CD14-positive monocyte (primary cell): ENCODE data around the gene AHNAK. TPM values are rescaled to one million over a fixed set of nuclear protein-coding genes. Genes with fewer than 3 reads are reported as not detected.

Experiments
- DNase-seq, 3 donors: peaks; one replicate each; pipeline ENCODE4 v3.0.0-alpha.2; 2011 to 2022
- H2AFZ ChIP-seq: 2 replicates; pipeline ENCODE4 v1.6.0; 2012; ENCODE audit warnings: mild to moderate bottlenecking, low read depth, low read length, inconsistent platforms; ENCODE audit not compliant: insufficient read depth, poor library complexity, severe bottlenecking
- H3K27ac ChIP-seq, 2 donors: 1 replicate in 1 of 2; 2 replicates in 1 of 2; pipeline ENCODE4 v1.5.1; 2012 to 2013; ENCODE audit warnings: low read length in 2 of 2, control low read depth in 1 of 2, inconsistent platforms in 1 of 2, low read depth in 1 of 2, mild to moderate bottlenecking in 1 of 2
- H3K27me3 ChIP-seq, 2 donors: one replicate each; pipeline versions ENCODE4 v1.6.0 to v1.6.1; 2011 to 2013; ENCODE audit warnings: low read length in 2 of 2; ENCODE audit not compliant: control insufficient read depth in 2 of 2, insufficient read depth in 2 of 2
- H3K36me3 ChIP-seq, 2 donors: replicated peaks in 1 of 2; 1 replicate in 1 of 2; 2 replicates in 1 of 2; pipeline versions ENCODE4 v1.5.1 to v1.6.1; 2012 to 2013; ENCODE audit warnings: low read length in 2 of 2, control low read depth in 1 of 2, inconsistent platforms in 1 of 2, mild to moderate bottlenecking in 1 of 2; ENCODE audit not compliant: insufficient read depth in 2 of 2, control insufficient read depth in 1 of 2
- H3K4me1 ChIP-seq, 2 donors: 1 replicate in 1 of 2; 2 replicates in 1 of 2; pipeline versions ENCODE4 v1.5.1 to v1.6.1; 2012 to 2013; ENCODE audit warnings: low read length in 2 of 2, control low read depth in 1 of 2, inconsistent platforms in 1 of 2, mild to moderate bottlenecking in 1 of 2, moderate library complexity in 1 of 2; ENCODE audit not compliant: insufficient read depth in 2 of 2, control insufficient read depth in 1 of 2
- H3K4me2 ChIP-seq: replicated peaks from 2 replicates; pipeline ENCODE3; 2012; ENCODE audit warnings: low read length, moderate library complexity, mild to moderate bottlenecking; ENCODE audit not compliant: poor library complexity, severe bottlenecking; ENCODE audit errors: extremely low read depth
- H3K4me3 ChIP-seq, 3 experiments: fragments of 200-600 bp in 1 of 3; sonication (generic) in 1 of 3; replicated peaks in 1 of 3; 1 replicate in 2 of 3; 2 replicates in 1 of 3; pipeline ENCODE4 v1.5.1; 2011 to 2013; ENCODE audit warnings: low read length in 3 of 3, mild to moderate bottlenecking in 3 of 3, control low read depth in 2 of 3, low read depth in 2 of 3, inconsistent platforms in 1 of 3, moderate library complexity in 1 of 3
- H3K79me2 ChIP-seq: 2 replicates; pipeline ENCODE4 v1.6.0; 2012; ENCODE audit warnings: mild to moderate bottlenecking, control low read depth, inconsistent platforms, low read length, moderate library complexity; ENCODE audit not compliant: insufficient read depth
- H3K9ac ChIP-seq: 2 replicates; pipeline ENCODE4 v1.6.0; 2017; ENCODE audit warnings: low read length, mild to moderate bottlenecking; ENCODE audit not compliant: insufficient read depth, poor library complexity, severe bottlenecking
- H3K9me3 ChIP-seq, 2 donors: replicated peaks in 1 of 2; 1 replicate in 1 of 2; 2 replicates in 1 of 2; pipeline versions ENCODE4 v1.5.1 to v1.6.1; 2012 to 2013; ENCODE audit warnings: low read length in 2 of 2, control low read depth in 1 of 2; ENCODE audit not compliant: control insufficient read depth in 1 of 2, insufficient read depth in 1 of 2
- H4K20me1 ChIP-seq: 2 replicates; pipeline ENCODE4 v1.6.0; 2012; ENCODE audit warnings: mild to moderate bottlenecking, low read length, control low read depth, moderate library complexity; ENCODE audit not compliant: insufficient read depth
- H3K27ac Mint-ChIP-seq, 7 donors: one replicate each; pipeline ENCODE4 v1.8.0; 2020; ENCODE audit warnings: mild to moderate bottlenecking in 7 of 7, mixed read lengths in 7 of 7, moderate library complexity in 6 of 7, inconsistent platforms in 2 of 7
- H3K27me3 Mint-ChIP-seq, 3 donors: one replicate each; pipeline ENCODE4 v1.8.0; 2021 to 2022; ENCODE audit warnings: low read depth in 3 of 3, mild to moderate bottlenecking in 3 of 3, mixed read lengths in 3 of 3, moderate library complexity in 3 of 3, inconsistent platforms in 1 of 3
- H3K36me3 Mint-ChIP-seq, 2 donors: one replicate each; pipeline ENCODE4 v1.8.0; 2020; ENCODE audit warnings: mixed read lengths in 2 of 2, inconsistent platforms in 1 of 2, mild to moderate bottlenecking in 1 of 2
- H3K4me1 Mint-ChIP-seq: one replicate; pipeline ENCODE4 v1.8.0; 2020; ENCODE audit warnings: mild to moderate bottlenecking, mixed read lengths
- H3K4me3 Mint-ChIP-seq, 2 donors: one replicate each; pipeline ENCODE4 v1.8.0; 2020; ENCODE audit warnings: mild to moderate bottlenecking in 2 of 2, mixed read lengths in 2 of 2, moderate library complexity in 1 of 2
- H3K9me3 Mint-ChIP-seq, 7 donors: one replicate each; pipeline ENCODE4 v1.8.0; 2020 to 2022; ENCODE audit warnings: mixed read lengths in 7 of 7, mild to moderate bottlenecking in 6 of 7, moderate library complexity in 6 of 7, inconsistent platforms in 2 of 7
- WGBS: methylation state at CpG from one replicate; pipeline ENCODE4 v1.1.5; 2013; ENCODE audit warnings: missing lambda C conversion rate; ENCODE audit not compliant: insufficient coverage; 5-methylcytosine and 5-hydroxymethylcytosine counted together
- intact Hi-C, 2 donors: fragments of 100-400 bp; cut with micrococcal nuclease; formaldehyde crosslinking; loops; one replicate each; pipeline versions ENCODE4 v1.15.0 to v1.15.1; 2023
- polyA minus RNA-seq: library from RNA; depleted of rRNA, polyadenylated mRNA; stranded (reverse); fragments of >200 nt; gene quantifications from 2 replicates; pipeline ENCODE4 v1.2.3, GENCODE V29; 2012
- polyA plus RNA-seq, 3 donors: library from polyadenylated mRNA; depleted of rRNA in 1 of 3; unstranded in 2 of 3; stranded (reverse) in 1 of 3; fragments of 300-500 nt in 2 of 3; fragments of >200 nt in 1 of 3; fragmentation: Illumina TruSeq in 2 of 3; gene quantifications; 1 replicate in 2 of 3; 2 replicates in 1 of 3; pipeline ENCODE4 v1.2.3, GENCODE V29; 2012 to 2021
- total RNA-seq, 12 experiments: library from RNA in 1 of 12; stranded (reverse) in 1 of 12; fragments of 120-200 nt in 1 of 12; gene quantifications; one replicate each; pipeline ENCODE4 v1.2.4 and lab custom pipeline; 2013 to 2026; ENCODE audit warnings: mixed read lengths in 6 of 12, inconsistent platforms in 1 of 12
- TF ChIP-seq, protein P1 (sequence below): fragments of 200-600 bp; IDR thresholded peaks from one replicate; pipeline ENCODE4 v1.8.0; 2022; ENCODE audit warnings: antibody characterized with exemption, mild to moderate bottlenecking

Gene AHNAK, protein sequence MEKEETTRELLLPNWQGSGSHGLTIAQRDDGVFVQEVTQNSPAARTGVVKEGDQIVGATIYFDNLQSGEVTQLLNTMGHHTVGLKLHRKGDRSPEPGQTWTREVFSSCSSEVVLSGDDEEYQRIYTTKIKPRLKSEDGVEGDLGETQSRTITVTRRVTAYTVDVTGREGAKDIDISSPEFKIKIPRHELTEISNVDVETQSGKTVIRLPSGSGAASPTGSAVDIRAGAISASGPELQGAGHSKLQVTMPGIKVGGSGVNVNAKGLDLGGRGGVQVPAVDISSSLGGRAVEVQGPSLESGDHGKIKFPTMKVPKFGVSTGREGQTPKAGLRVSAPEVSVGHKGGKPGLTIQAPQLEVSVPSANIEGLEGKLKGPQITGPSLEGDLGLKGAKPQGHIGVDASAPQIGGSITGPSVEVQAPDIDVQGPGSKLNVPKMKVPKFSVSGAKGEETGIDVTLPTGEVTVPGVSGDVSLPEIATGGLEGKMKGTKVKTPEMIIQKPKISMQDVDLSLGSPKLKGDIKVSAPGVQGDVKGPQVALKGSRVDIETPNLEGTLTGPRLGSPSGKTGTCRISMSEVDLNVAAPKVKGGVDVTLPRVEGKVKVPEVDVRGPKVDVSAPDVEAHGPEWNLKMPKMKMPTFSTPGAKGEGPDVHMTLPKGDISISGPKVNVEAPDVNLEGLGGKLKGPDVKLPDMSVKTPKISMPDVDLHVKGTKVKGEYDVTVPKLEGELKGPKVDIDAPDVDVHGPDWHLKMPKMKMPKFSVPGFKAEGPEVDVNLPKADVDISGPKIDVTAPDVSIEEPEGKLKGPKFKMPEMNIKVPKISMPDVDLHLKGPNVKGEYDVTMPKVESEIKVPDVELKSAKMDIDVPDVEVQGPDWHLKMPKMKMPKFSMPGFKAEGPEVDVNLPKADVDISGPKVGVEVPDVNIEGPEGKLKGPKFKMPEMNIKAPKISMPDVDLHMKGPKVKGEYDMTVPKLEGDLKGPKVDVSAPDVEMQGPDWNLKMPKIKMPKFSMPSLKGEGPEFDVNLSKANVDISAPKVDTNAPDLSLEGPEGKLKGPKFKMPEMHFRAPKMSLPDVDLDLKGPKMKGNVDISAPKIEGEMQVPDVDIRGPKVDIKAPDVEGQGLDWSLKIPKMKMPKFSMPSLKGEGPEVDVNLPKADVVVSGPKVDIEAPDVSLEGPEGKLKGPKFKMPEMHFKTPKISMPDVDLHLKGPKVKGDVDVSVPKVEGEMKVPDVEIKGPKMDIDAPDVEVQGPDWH (N-terminal part only)
- 593 TPM for total RNA-seq (2013)
- polyA plus RNA-seq (100 to 1,000 TPM in 2 of 3 donors, 10 to 100 TPM in 1; 80.0 to 201 (median 103) TPM), polyA minus RNA-seq (509 and 682 TPM in 2 replicates), total RNA-seq (lab: John Stamatoyannopoulos, UW) (2,649 to 7,233 (median 5,327) reads per million in 11 experiments)

DNA sequence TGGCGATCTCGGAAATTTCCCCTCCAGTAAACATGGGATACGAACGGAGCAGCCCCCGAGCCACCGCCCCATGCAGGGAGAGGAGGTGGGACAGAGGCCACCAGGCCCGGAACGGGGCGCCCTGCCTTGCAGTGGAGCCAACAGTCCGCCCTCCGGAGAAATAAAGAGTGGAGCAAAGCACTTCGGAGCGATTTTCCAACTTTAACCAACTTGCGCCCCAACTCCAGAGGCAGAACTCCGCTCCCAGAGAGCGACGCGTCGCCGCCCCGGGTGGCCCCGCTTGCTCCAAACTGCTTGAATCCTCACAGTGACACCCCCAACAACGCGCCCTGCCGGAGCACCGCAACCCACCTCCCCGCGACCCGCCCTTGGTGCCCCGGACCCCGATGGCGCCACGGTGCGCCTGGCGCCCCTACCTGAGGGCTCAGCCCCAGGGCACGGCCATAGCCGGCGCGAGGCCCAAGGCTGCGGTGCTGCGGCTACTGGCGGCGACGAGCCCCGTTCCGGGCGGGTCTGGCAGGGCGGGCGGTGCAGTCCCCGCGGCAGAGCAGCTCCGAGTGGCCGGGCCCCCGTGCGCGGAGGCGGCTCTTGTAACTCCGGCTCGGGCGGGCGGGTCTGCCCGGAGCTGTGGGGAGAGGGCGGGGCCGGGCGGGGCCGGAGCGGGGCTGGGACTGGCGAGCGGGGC lies at the start of gene AHNAK:
Gene AHNAK (minus strand): TSS at position 563 of the 685 bp plus-strand sequence. CDS start 10,708 bp downstream, outside the sequence.
- Mint-ChIP-seq H3K27me3 (peaks cover 0 to 23% (median 10%) of the 10 kb centered on the region in 3 donors), H3K27ac (peak within 1 kb of the TSS; percentile 93 to 100 (median 96)), H3K36me3 (peaks cover 8 to 22% of the 10 kb centered on the region in 2 donors), H3K4me1 (peaks cover 60% of the 10 kb centered on the region), H3K9me3 (peaks cover 0 to 3% (median 0%) of the 10 kb centered on the region in 7 donors), H3K4me3 (peak within 1 kb of the TSS; percentile 96 to 98)
- H3K27ac ChIP-seq: peak within 1 kb of the TSS; percentile 82 to 99
- H3K79me2 ChIP-seq: peaks cover 67% of the 10 kb centered on the region
- no peaks in the 10 kb centered on the region for H3K36me3 ChIP-seq
- H2AFZ ChIP-seq: peak within 1 kb of the TSS; percentile 70
- peak within 1 kb of the TSS; percentile 100 for H3K9ac ChIP-seq
- intact Hi-C loops: loop anchor here in 1 of 2 donors (10.0 kb wide), 1 partner anchor 122 kb away; no protein-coding TSS in a partner anchor
- TF ChIP-seq, protein P1, sequence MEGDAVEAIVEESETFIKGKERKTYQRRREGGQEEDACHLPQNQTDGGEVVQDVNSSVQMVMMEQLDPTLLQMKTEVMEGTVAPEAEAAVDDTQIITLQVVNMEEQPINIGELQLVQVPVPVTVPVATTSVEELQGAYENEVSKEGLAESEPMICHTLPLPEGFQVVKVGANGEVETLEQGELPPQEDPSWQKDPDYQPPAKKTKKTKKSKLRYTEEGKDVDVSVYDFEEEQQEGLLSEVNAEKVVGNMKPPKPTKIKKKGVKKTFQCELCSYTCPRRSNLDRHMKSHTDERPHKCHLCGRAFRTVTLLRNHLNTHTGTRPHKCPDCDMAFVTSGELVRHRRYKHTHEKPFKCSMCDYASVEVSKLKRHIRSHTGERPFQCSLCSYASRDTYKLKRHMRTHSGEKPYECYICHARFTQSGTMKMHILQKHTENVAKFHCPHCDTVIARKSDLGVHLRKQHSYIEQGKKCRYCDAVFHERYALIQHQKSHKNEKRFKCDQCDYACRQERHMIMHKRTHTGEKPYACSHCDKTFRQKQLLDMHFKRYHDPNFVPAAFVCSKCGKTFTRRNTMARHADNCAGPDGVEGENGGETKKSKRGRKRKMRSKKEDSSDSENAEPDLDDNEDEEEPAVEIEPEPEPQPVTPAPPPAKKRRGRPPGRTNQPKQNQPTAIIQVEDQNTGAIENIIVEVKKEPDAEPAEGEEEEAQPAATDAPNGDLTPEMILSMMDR: no peak
- H4K20me1 ChIP-seq: peaks cover 51% of the 10 kb centered on the region
- peak within 1 kb of the TSS; percentile 83 to 96 (median 87) for H3K4me3 ChIP-seq
- WGBS: 0% methylated on average over 49 of the region's 69 CpGs
- H3K4me1 ChIP-seq: peaks cover 54 to 55% of the 10 kb centered on the region in 2 donors
- peak within 1 kb of the TSS; percentile 94 for H3K4me2 ChIP-seq
- no peaks in the 10 kb centered on the region for H3K9me3 ChIP-seq
- H3K27me3 ChIP-seq: no peaks in the 10 kb centered on the region
- peak; percentile 63 to 69 (median 67) for DNase-seq
